DND-41 (cell line): Measurements from ENCODE around the gene SPRR4.

Source experiments
- ATAC-seq: fragments of 200-7000 bp; cut with Tn5 transposase; 3 replicates; pipeline ENCODE4 v1.9.1; 2021; ENCODE audit warnings: low read depth; ENCODE audit not compliant: insufficient read depth
- DNase-seq: peaks from one replicate; pipeline ENCODE4 v3.0.0-alpha.2; 2020
- H2AFZ ChIP-seq: 2 replicates; pipeline ENCODE4 v1.6.0; 2012; ENCODE audit warnings: low read depth, low read length
- H3K27ac ChIP-seq: 2 replicates; pipeline ENCODE4 v1.5.1; 2012; ENCODE audit warnings: low read length, inconsistent platforms
- H3K27me3 ChIP-seq: fragments of 200-600 bp; sonication (generic); 2 replicates; pipeline ENCODE4 v1.6.0; 2012; ENCODE audit warnings: low read length, mild to moderate bottlenecking, inconsistent platforms; ENCODE audit not compliant: insufficient read depth, poor library complexity
- H3K36me3 ChIP-seq: 2 replicates; pipeline ENCODE4 v1.5.1; 2012; ENCODE audit warnings: low read length, inconsistent platforms; ENCODE audit not compliant: insufficient read depth
- H3K4me1 ChIP-seq: 2 replicates; pipeline ENCODE4 v1.5.1; 2012; ENCODE audit warnings: mild to moderate bottlenecking, low read length; ENCODE audit not compliant: insufficient read depth
- H3K4me2 ChIP-seq: 2 replicates; pipeline ENCODE4 v1.6.0; 2012; ENCODE audit warnings: mild to moderate bottlenecking, moderate library complexity, low read length, inconsistent platforms; ENCODE audit not compliant: insufficient read depth
- H3K4me3 ChIP-seq, 2 experiments: fragments of 200-600 bp in 1 of 2; shearing (Covaris generic) in 1 of 2; 2 replicates each; pipeline ENCODE4 v1.5.1; 2012 to 2016; ENCODE audit warnings: inconsistent platforms in 2 of 2, low read length in 2 of 2, mild to moderate bottlenecking in 2 of 2, low read depth in 1 of 2, moderate library complexity in 1 of 2
- H3K79me2 ChIP-seq: 2 replicates; pipeline ENCODE4 v1.6.0; 2012; ENCODE audit warnings: low read length, inconsistent platforms; ENCODE audit not compliant: insufficient read depth
- H3K9ac ChIP-seq: 2 replicates; pipeline ENCODE4 v1.6.0; 2012; ENCODE audit warnings: low read depth, mild to moderate bottlenecking, inconsistent platforms, low read length, moderate library complexity
- H3K9me3 ChIP-seq: 2 replicates; pipeline ENCODE4 v1.5.1; 2012; ENCODE audit warnings: low read length, moderate library complexity, mild to moderate bottlenecking, inconsistent platforms; ENCODE audit not compliant: insufficient read depth, severe bottlenecking
- H4K20me1 ChIP-seq: 2 replicates; pipeline ENCODE4 v1.6.0; 2012; ENCODE audit warnings: low read length; ENCODE audit not compliant: insufficient read depth
- CTCF ChIP-seq: IDR thresholded peaks from 2 replicates; pipeline ENCODE4 v1.5.1; 2012; ENCODE audit warnings: borderline replicate concordance, low read length, moderate library complexity, mild to moderate bottlenecking; ENCODE audit not compliant: poor library complexity, severe bottlenecking; ENCODE audit errors: extremely low read depth
- EZH2 ChIP-seq: IDR thresholded peaks from 3 replicates; pipeline ENCODE4 v1.6.1; 2012; ENCODE audit warnings: borderline replicate concordance, low read depth, mild to moderate bottlenecking, moderate library complexity, low read length, inconsistent platforms; ENCODE audit not compliant: severe bottlenecking

Gene SPRR4

GRCh38 chr1:152983743-152984142 is 13.3 kb downstream of the SPRR4 start, which contains the start of gene SPRR1A:
Gene SPRR1A (plus strand): TSS chr1:152984081. CDS start chr1:152985231, 1,150 bp downstream.
- no peak for TF ChIP-seq CTCF
- TF ChIP-seq EZH2: no peak
- no peak within 1 kb of the TSS for H3K4me3 ChIP-seq
- H3K9ac ChIP-seq: no peak within 1 kb of the TSS

GRCh38 chr1:152986578-152986977 is 16.1 kb downstream of the SPRR4 start:
- Histone ChIP-seq H3K4me2 (no peak overlapping the region), H3K9me3 (no peaks in the 10 kb centered on the region), H3K36me3 (no peaks in the 10 kb centered on the region), H3K4me1 (no peaks in the 10 kb centered on the region), H3K27me3 (peaks cover 6% of the 10 kb centered on the region), H3K9ac (no peak overlapping the region), H3K4me3 (no peak overlapping the region), H3K79me2 (no peaks in the 10 kb centered on the region), H4K20me1 (no peaks in the 10 kb centered on the region), H2AFZ (no peak overlapping the region), H3K27ac (no peak overlapping the region)
- DNase-seq: no peak
- ATAC-seq: no peak
- TF ChIP-seq EZH2 (no peak), CTCF (no peak)

More at GRCh38 chr1:152983743-152984142, 13.3 kb downstream of the SPRR4 start, which contains the start of gene SPRR1A:
- DNase-seq (no peak), ATAC-seq (no peak)
- Histone ChIP-seq H4K20me1 (no peaks in the 10 kb centered on the region), H3K27me3 (peaks cover 6% of the 10 kb centered on the region), H3K4me1 (no peaks in the 10 kb centered on the region), H3K27ac (no peak within 1 kb of the TSS), H2AFZ (no peak within 1 kb of the TSS), H3K36me3 (no peaks in the 10 kb centered on the region), H3K9me3 (no peaks in the 10 kb centered on the region), H3K4me2 (no peak within 1 kb of the TSS), H3K79me2 (no peaks in the 10 kb centered on the region)

GRCh38 chr1:152993186-152993585 is 22.7 kb downstream of the SPRR4 start:
- no peak for TF ChIP-seq CTCF
- no peak for TF ChIP-seq EZH2
- no peak overlapping the region for H2AFZ ChIP-seq
- H3K79me2 ChIP-seq: no peaks in the 10 kb centered on the region
- no peak overlapping the region for H3K4me2 ChIP-seq
- H3K9me3 ChIP-seq: peaks cover 2% of the 10 kb centered on the region
- no peaks in the 10 kb centered on the region for H3K4me1 ChIP-seq
- H3K36me3 ChIP-seq: no peaks in the 10 kb centered on the region
- no peak overlapping the region for H3K27ac ChIP-seq
- H3K4me3 ChIP-seq: no peak overlapping the region
- no peaks in the 10 kb centered on the region for H4K20me1 ChIP-seq
- no peak for DNase-seq
- peaks cover 17% of the 10 kb centered on the region for H3K27me3 ChIP-seq
- no peak for ATAC-seq
- H3K9ac ChIP-seq: no peak overlapping the region

- H3K36me3 ChIP-seq: no peaks in the 10 kb centered on the region
- H2AFZ ChIP-seq: no peak overlapping the region
- H3K27me3 ChIP-seq: peaks cover 25% of the 10 kb centered on the region
- no peak overlapping the region for H3K4me2 ChIP-seq
- peaks cover 2% of the 10 kb centered on the region for H3K9me3 ChIP-seq
- DNase-seq: no peak
- H3K4me3 ChIP-seq: no peak overlapping the region
- no peak overlapping the region for H3K9ac ChIP-seq
- H3K79me2 ChIP-seq: no peaks in the 10 kb centered on the region
- no peaks in the 10 kb centered on the region for H3K4me1 ChIP-seq
- no peaks in the 10 kb centered on the region for H4K20me1 ChIP-seq
- H3K27ac ChIP-seq: no peak overlapping the region
- no peak for TF ChIP-seq CTCF
- TF ChIP-seq EZH2: no peak
- no peak for ATAC-seq
Measured at GRCh38 chr1:152995842-152996241, 25.4 kb downstream of the SPRR4 start.
